HG03175 (cell line): ENCODE measurements around the gene CPA4.
"Not testable (repeated sequence)": the region's sequence is repeated elsewhere in the genome, so short reads cannot be mapped to it uniquely, and the experiment has no call there.

Experiments used
- ATAC-seq: cut with Tn5 transposase; IDR thresholded peaks from one replicate; pipeline ENCODE4 v1.9.1; 2021; ENCODE audit warnings: mild to moderate bottlenecking, moderate library complexity; ENCODE audit not compliant: unreplicated experiment

Gene CPA4

GRCh38 chr7:130292682-130293257 lies at the start of gene CPA4:
Gene CPA4, plus strand, starts transcription at chr7:130293161. Its CDS starts 20 bp downstream, at chr7:130293181.
- no peak for ATAC-seq

- not testable (repeated sequence) for ATAC-seq
Observed at GRCh38 chr7:130243486-130243885, 49.5 kb upstream of the CPA4 start.

- ATAC-seq = not testable (repeated sequence)
Observed at GRCh38 chr7:130246491-130246890, 46.5 kb upstream of the CPA4 start.

GRCh38 chr7:130248842-130249241 lies 44.1 kb upstream of the CPA4 start:
- not testable (repeated sequence) for ATAC-seq

- not testable (repeated sequence) for ATAC-seq
Observed at GRCh38 chr7:130249626-130250025, 43.3 kb upstream of the CPA4 start.

GRCh38 chr7:130254555-130254954 lies 38.4 kb upstream of the CPA4 start:
- no peak for ATAC-seq

GRCh38 chr7:130256704-130257103 lies 36.3 kb upstream of the CPA4 start:
- no peak for ATAC-seq

GRCh38 chr7:130258494-130259078 lies 34.4 kb upstream of the CPA4 start:
- ATAC-seq = no peak

GRCh38 chr7:130262448-130262847 lies 30.5 kb upstream of the CPA4 start:
- ATAC-seq = no peak

GRCh38 chr7:130263130-130263529 lies 29.8 kb upstream of the CPA4 start:
- no peak for ATAC-seq

- ATAC-seq = no peak
Observed at GRCh38 chr7:130266258-130266960, 26.6 kb upstream of the CPA4 start, which contains the start of gene CPA2. Gene CPA2, plus strand, starts transcription at chr7:130266863. Its CDS starts 19 bp downstream, at chr7:130266882.

- ATAC-seq = no peak
Observed at GRCh38 chr7:130266961-130267321, 26.0 kb upstream of the CPA4 start.

- ATAC-seq = no peak
Observed at GRCh38 chr7:130268463-130269317, 24.3 kb upstream of the CPA4 start.

GRCh38 chr7:130269318-130269694 lies 23.7 kb upstream of the CPA4 start:
- ATAC-seq = no peak

- no peak for ATAC-seq
Observed at GRCh38 chr7:130270947-130271800, 21.8 kb upstream of the CPA4 start.

- no peak for ATAC-seq
Observed at GRCh38 chr7:130272381-130273080, 20.4 kb upstream of the CPA4 start.

- no peak for ATAC-seq
Observed at GRCh38 chr7:130273081-130273932, 19.7 kb upstream of the CPA4 start.

- ATAC-seq = no peak
Observed at GRCh38 chr7:130273933-130274255, 19.1 kb upstream of the CPA4 start.

GRCh38 chr7:130274296-130274695 lies 18.7 kb upstream of the CPA4 start:
- no peak for ATAC-seq
